CD4-positive, alpha-beta T cell treated with Interleukin-17A for 4 hours (primary cell): ENCODE measurements around the gene RSPH6A.
"Not testable (repeated sequence)": the region's sequence is repeated elsewhere in the genome, so short reads cannot be mapped to it uniquely, and the experiment has no call there.

ENCODE experiments used
- DNase-seq: peaks from one replicate; pipeline ENCODE4 v3.0.0-alpha.2; 2020; ENCODE audit warnings: mixed read lengths

RSPH6A gene

GRCh38 chr19:45764475-45764874 is 50.6 kb downstream of the RSPH6A start:
- DNase-seq = no peak

- DNase-seq = no peak
These were observed 51.3 kb downstream of the RSPH6A start for GRCh38 chr19:45763691-45764294.

GRCh38 chr19:45762870-45763631 is 52.1 kb downstream of the RSPH6A start:
- DNase-seq = no peak

GRCh38 chr19:45761714-45762113 is 53.4 kb downstream of the RSPH6A start:
- no peak for DNase-seq

GRCh38 chr19:45758921-45759320 is 56.2 kb downstream of the RSPH6A start:
- DNase-seq = no peak

- no peak for DNase-seq
These were observed 57.4 kb downstream of the RSPH6A start for GRCh38 chr19:45757695-45758094.

GRCh38 chr19:45754323-45754722 is 60.8 kb downstream of the RSPH6A start:
- no peak for DNase-seq

GRCh38 chr19:45753548-45753947 is 61.6 kb downstream of the RSPH6A start:
- DNase-seq = no peak

GRCh38 chr19:45752639-45753038 is 62.5 kb downstream of the RSPH6A start:
- no peak for DNase-seq

- DNase-seq = not testable (repeated sequence)
These were observed 63.6 kb downstream of the RSPH6A start for GRCh38 chr19:45751483-45751882.

- no peak for DNase-seq
These were observed 67.6 kb downstream of the RSPH6A start for GRCh38 chr19:45747513-45747912.

- no peak for DNase-seq
These were observed 68.2 kb downstream of the RSPH6A start for GRCh38 chr19:45746866-45747265.
